Osteocyte (in vitro differentiated cells): ENCODE results near the gene CCL22. TPM values are rescaled to one million over a fixed set of nuclear protein-coding genes. Genes with fewer than 3 reads are reported as not detected.

Experiments
- DNase-seq: peaks from one replicate; pipeline ENCODE4 v3.0.0; 2021; ENCODE audit warnings: mixed read lengths; ENCODE audit not compliant: unreplicated experiment; ENCODE audit errors: extremely low spot score
- H3K27ac Mint-ChIP-seq: one replicate; pipeline ENCODE4 v1.8.0; 2021; ENCODE audit warnings: mild to moderate bottlenecking, mixed read lengths; ENCODE audit not compliant: unreplicated experiment
- H3K27me3 Mint-ChIP-seq: one replicate; pipeline ENCODE4 v1.8.0; 2021; ENCODE audit warnings: mixed read lengths; ENCODE audit not compliant: unreplicated experiment
- H3K36me3 Mint-ChIP-seq: one replicate; pipeline ENCODE4 v1.8.0; 2021; ENCODE audit warnings: mixed read lengths; ENCODE audit not compliant: unreplicated experiment
- H3K4me1 Mint-ChIP-seq: one replicate; pipeline ENCODE4 v1.8.0; 2021; ENCODE audit warnings: mixed read lengths; ENCODE audit not compliant: unreplicated experiment
- H3K4me3 Mint-ChIP-seq: one replicate; pipeline ENCODE4 v1.8.0; 2021; ENCODE audit warnings: mild to moderate bottlenecking, moderate library complexity, mixed read lengths; ENCODE audit not compliant: unreplicated experiment
- H3K9me3 Mint-ChIP-seq: one replicate; pipeline ENCODE4 v1.8.0; 2021; ENCODE audit warnings: mixed read lengths; ENCODE audit not compliant: unreplicated experiment
- CTCF ChIP-seq: fragments of 200-600 bp; sonication (generic); IDR thresholded peaks from 2 replicates; pipeline ENCODE4 v1.5.0; 2021; ENCODE audit warnings: antibody characterized with exemption, mild to moderate bottlenecking, moderate library complexity
- total RNA-seq: library from RNA; stranded (reverse); gene quantifications from 2 replicates; pipeline ENCODE4 v1.2.1, GENCODE V29; 2021

Gene CCL22
- total RNA-seq, 1 donor from 2014 or later: not detected

- no peaks in the 10 kb centered on the region for H3K9me3 Mint-ChIP-seq
- TF ChIP-seq CTCF: no peak
- H3K27me3 Mint-ChIP-seq: peaks cover 36% of the 10 kb centered on the region
- no peak overlapping the region for H3K4me3 Mint-ChIP-seq
- H3K4me1 Mint-ChIP-seq: no peaks in the 10 kb centered on the region
- no peaks in the 10 kb centered on the region for H3K36me3 Mint-ChIP-seq
- DNase-seq: peak; percentile 64
- H3K27ac Mint-ChIP-seq: no peak overlapping the region
These were observed 2.6 kb upstream of the CCL22 start for GRCh38 chr16:57355898-57356414.

GRCh38 chr16:57356547-57356946 is 2.0 kb upstream of the CCL22 start:
- H3K9me3 Mint-ChIP-seq: no peaks in the 10 kb centered on the region
- H3K4me1 Mint-ChIP-seq: no peaks in the 10 kb centered on the region
- no peak for TF ChIP-seq CTCF
- no peak for DNase-seq
- H3K4me3 Mint-ChIP-seq: no peak overlapping the region
- H3K36me3 Mint-ChIP-seq: no peaks in the 10 kb centered on the region
- no peak overlapping the region for H3K27ac Mint-ChIP-seq
- peaks cover 40% of the 10 kb centered on the region for H3K27me3 Mint-ChIP-seq

GRCh38 chr16:57357330-57358085 is 1.1 kb upstream of the CCL22 start:
- H3K27ac Mint-ChIP-seq: no peak overlapping the region
- H3K4me1 Mint-ChIP-seq: no peaks in the 10 kb centered on the region

GRCh38 chr16:57358086-57358420 is 530 bp upstream of the CCL22 start:
- Mint-ChIP-seq H3K36me3 (no peaks in the 10 kb centered on the region), H3K4me3 (no peak overlapping the region), H3K27ac (no peak overlapping the region), H3K9me3 (no peaks in the 10 kb centered on the region), H3K4me1 (no peaks in the 10 kb centered on the region), H3K27me3 (peaks cover 36% of the 10 kb centered on the region)
- TF ChIP-seq CTCF: no peak
- DNase-seq: no peak

More at GRCh38 chr16:57357330-57358085, 1.1 kb upstream of the CCL22 start:
- TF ChIP-seq CTCF: no peak
- DNase-seq: no peak
- H3K9me3 Mint-ChIP-seq: no peaks in the 10 kb centered on the region
- no peak overlapping the region for H3K4me3 Mint-ChIP-seq
- no peaks in the 10 kb centered on the region for H3K36me3 Mint-ChIP-seq
- H3K27me3 Mint-ChIP-seq: peaks cover 39% of the 10 kb centered on the region

GRCh38 chr16:57360321-57360935 is 1.8 kb downstream of the CCL22 start:
- Mint-ChIP-seq H3K36me3 (no peaks in the 10 kb centered on the region), H3K27ac (no peak overlapping the region), H3K4me1 (no peaks in the 10 kb centered on the region), H3K4me3 (no peak overlapping the region), H3K9me3 (no peaks in the 10 kb centered on the region), H3K27me3 (peaks cover 44% of the 10 kb centered on the region)
- DNase-seq: no peak
- TF ChIP-seq CTCF: no peak
